ENCODE measurements around the gene DNLZ. TPM values are rescaled to one million over a fixed set of nuclear protein-coding genes. Genes with fewer than 3 reads are reported as not detected.
A peak's percentile ranks its signal among the peaks of the same experiment; 100 is the strongest.

DNLZ gene
- total and polyA plus RNA-seq, 7 donors = 8.4 to 41.9 (median 19.7) TPM

GRCh38 chr9:136346927-136347465, 16.5 kb downstream of the DNLZ start:
- DNase-seq = no peak
- Histone ChIP-seq H3K4me3 (no peak overlapping the region), H3K4me1 (peaks cover 0 to 30% (median 18%) of the 10 kb centered on the region in 4 donors), H3K27ac (no peak overlapping the region), H3K9me3 (no peaks in the 10 kb centered on the region), H3K27me3 (no peaks in the 10 kb centered on the region), H3K36me3 (peaks cover 0 to 14% (median 0%) of the 10 kb centered on the region in 4 donors)
- TF ChIP-seq POLR2A (IDR thresholded peaks at IDR 0.05) (no peak), CTCF (IDR thresholded peaks at IDR 0.05) (no peak), POLR2AphosphoS5 (IDR thresholded peaks at IDR 0.05) (no peak), EP300 (IDR thresholded peaks at IDR 0.05) (no peak)
- WGBS, 2 donors = 80 to 86% methylated on average over 20 of the region's 20 CpGs
- intact Hi-C loops (cut with DNase I) = no loop called here

- H3K4me3 ChIP-seq = peak overlapping the region in 1 of 4 donors; percentile 13
These were observed 17.4 kb downstream of the DNLZ start for GRCh38 chr9:136346157-136346481.

GRCh38 chr9:136345281-136346156, 18.0 kb downstream of the DNLZ start:
- Histone ChIP-seq H3K27me3 (no peaks in the 10 kb centered on the region), H3K4me1 (peaks cover 0 to 34% (median 24%) of the 10 kb centered on the region in 4 donors), H3K4me3 (peak overlapping the region in 1 of 4 donors; percentile 13), H3K27ac (peak overlapping the region; percentile 24 to 69 (median 50)), H3K9me3 (no peaks in the 10 kb centered on the region), H3K36me3 (peaks cover 0 to 19% (median 0%) of the 10 kb centered on the region in 4 donors)
- 37 to 67% methylated on average over 43 of the region's 43 CpGs for WGBS, 2 donors
- intact Hi-C loops (cut with DNase I) = no loop called here
- TF ChIP-seq POLR2A (IDR thresholded peaks at IDR 0.05) (no peak), POLR2AphosphoS5 (IDR thresholded peaks at IDR 0.05) (peak in 1 of 4 donors; percentile 19), EP300 (IDR thresholded peaks at IDR 0.05) (no peak), CTCF (IDR thresholded peaks at IDR 0.05) (peak in 1 of 4 experiments; percentile 28)
- peak; percentile 84 for DNase-seq

More at GRCh38 chr9:136346157-136346481, 17.4 kb downstream of the DNLZ start:
- Histone ChIP-seq H3K4me1 (peaks cover 0 to 34% (median 24%) of the 10 kb centered on the region in 4 donors), H3K27me3 (no peaks in the 10 kb centered on the region), H3K27ac (peak overlapping the region in 3 of 4 donors; percentile 24 to 69 (median 62)), H3K9me3 (no peaks in the 10 kb centered on the region), H3K36me3 (peaks cover 0 to 14% (median 0%) of the 10 kb centered on the region in 4 donors)
- no peak for TF ChIP-seq EP300 (IDR thresholded peaks at IDR 0.05)
- TF ChIP-seq CTCF (IDR thresholded peaks at IDR 0.05) = no peak
- no peak for TF ChIP-seq POLR2AphosphoS5 (IDR thresholded peaks at IDR 0.05)
- TF ChIP-seq POLR2A (IDR thresholded peaks at IDR 0.05) = no peak
- intact Hi-C loops (cut with DNase I) = no loop called here
- WGBS, 2 donors = 18 to 59% methylated on average over 10 of the region's 10 CpGs
- no peak for DNase-seq

- H3K27ac ChIP-seq = peak overlapping the region in 2 of 4 donors; percentile 20 to 62
- 68 to 78% methylated on average over 21 of the region's 21 CpGs for WGBS, 2 donors
- no peak overlapping the region for H3K4me3 ChIP-seq
- TF ChIP-seq CTCF (IDR thresholded peaks at IDR 0.05) (no peak), POLR2AphosphoS5 (IDR thresholded peaks at IDR 0.05) (no peak), POLR2A (IDR thresholded peaks at IDR 0.05) (no peak)
- H3K27me3 ChIP-seq = no peaks in the 10 kb centered on the region
- peaks cover 0 to 16% (median 0%) of the 10 kb centered on the region in 4 donors for H3K36me3 ChIP-seq
- intact Hi-C loops (cut with DNase I) = no loop called here
- no peaks in the 10 kb centered on the region for H3K9me3 ChIP-seq
- peaks cover 0 to 34% (median 24%) of the 10 kb centered on the region in 4 donors for H3K4me1 ChIP-seq
- DNase-seq = no peak
These were observed 18.8 kb downstream of the DNLZ start for GRCh38 chr9:136344544-136345280.

Measured in sigmoid colon (tissue), 7 donors.